Parathyroid adenoma (tissue), 2 donors: ENCODE results near the gene FAM50A.

Experiments
- H2AFZ ChIP-seq: fragments of 300-600 bp; sonication (generic); one replicate; pipeline ENCODE4 v1.7.0; 2017; ENCODE audit warnings: antibody characterized with exemption, mild to moderate bottlenecking
- H3K27ac ChIP-seq: fragments of 300-600 bp; sonication (generic); one replicate; pipeline ENCODE4 v1.7.0; 2017
- H3K27me3 ChIP-seq: fragments of 300-600 bp; sonication (generic); one replicate; pipeline ENCODE4 v1.7.0; 2017; ENCODE audit warnings: low read length; ENCODE audit not compliant: control insufficient read depth, insufficient read depth
- H3K36me3 ChIP-seq: fragments of 300-600 bp; sonication (generic); one replicate; pipeline ENCODE4 v1.7.0; 2017; ENCODE audit warnings: low read length; ENCODE audit not compliant: control insufficient read depth, insufficient read depth
- H3K4me1 ChIP-seq: fragments of 300-600 bp; sonication (generic); one replicate; pipeline ENCODE4 v1.7.0; 2017; ENCODE audit warnings: control low read depth
- H3K4me2 ChIP-seq: fragments of 300-600 bp; sonication (generic); one replicate; pipeline ENCODE4 v1.7.0; 2017; ENCODE audit warnings: low read length
- H3K4me3 ChIP-seq: fragments of 300-600 bp; sonication (generic); one replicate; pipeline ENCODE4 v1.7.0; 2017; ENCODE audit warnings: low read depth, low read length
- H3K79me2 ChIP-seq: fragments of 300-600 bp; sonication (generic); one replicate; pipeline ENCODE4 v1.7.0; 2017; ENCODE audit warnings: control low read depth
- H3K9ac ChIP-seq: fragments of 300-600 bp; sonication (generic); one replicate; pipeline ENCODE4 v1.7.0; 2017; ENCODE audit warnings: mild to moderate bottlenecking
- H3K9me3 ChIP-seq: fragments of 300-600 bp; sonication (generic); one replicate; pipeline ENCODE4 v1.7.0; 2017; ENCODE audit warnings: low read length; ENCODE audit not compliant: control insufficient read depth
- CTCF ChIP-seq: fragments of 300-600 bp; sonication (generic); IDR thresholded peaks from one replicate; pipeline ENCODE4 v1.7.0; 2017; ENCODE audit warnings: antibody characterized with exemption, mild to moderate bottlenecking
- donor health status: primary hyperparathyroidism.

Gene FAM50A

GRCh38 chrX:154481195-154481594 is 37.3 kb downstream of the FAM50A start:
- no peak overlapping the region for H3K9ac ChIP-seq
- no peaks in the 10 kb centered on the region for H3K4me1 ChIP-seq
- H3K4me2 ChIP-seq, result no peak overlapping the region
- no peaks in the 10 kb centered on the region for H3K9me3 ChIP-seq
- H3K36me3 ChIP-seq, result no peaks in the 10 kb centered on the region
- no peak overlapping the region for H3K4me3 ChIP-seq
- H3K79me2 ChIP-seq, result no peaks in the 10 kb centered on the region
- H2AFZ ChIP-seq, result no peak overlapping the region
- no peak overlapping the region for H3K27ac ChIP-seq
- no peaks in the 10 kb centered on the region for H3K27me3 ChIP-seq
- no peak for TF ChIP-seq CTCF

GRCh38 chrX:154481911-154482601 is 38.1 kb downstream of the FAM50A start:
- Histone ChIP-seq H3K4me1 (no peaks in the 10 kb centered on the region), H3K9me3 (no peaks in the 10 kb centered on the region), H3K36me3 (no peaks in the 10 kb centered on the region), H2AFZ (no peak overlapping the region), H3K27me3 (no peaks in the 10 kb centered on the region), H3K79me2 (no peaks in the 10 kb centered on the region), H3K4me3 (no peak overlapping the region), H3K9ac (no peak overlapping the region), H3K4me2 (no peak overlapping the region), H3K27ac (no peak overlapping the region)
- TF ChIP-seq CTCF, result no peak

GRCh38 chrX:154482786-154483185 is 38.8 kb downstream of the FAM50A start:
- Histone ChIP-seq H3K36me3 (no peaks in the 10 kb centered on the region), H3K79me2 (no peaks in the 10 kb centered on the region), H2AFZ (no peak overlapping the region), H3K4me3 (no peak overlapping the region), H3K9ac (no peak overlapping the region), H3K4me1 (no peaks in the 10 kb centered on the region), H3K27me3 (no peaks in the 10 kb centered on the region), H3K27ac (no peak overlapping the region), H3K4me2 (no peak overlapping the region), H3K9me3 (no peaks in the 10 kb centered on the region)
- no peak for TF ChIP-seq CTCF

- TF ChIP-seq CTCF, result no peak
- H3K4me3 ChIP-seq, result no peak overlapping the region
- H2AFZ ChIP-seq, result no peak overlapping the region
- H3K79me2 ChIP-seq, result no peaks in the 10 kb centered on the region
- H3K27ac ChIP-seq, result no peak overlapping the region
- H3K4me1 ChIP-seq, result no peaks in the 10 kb centered on the region
- H3K27me3 ChIP-seq, result no peaks in the 10 kb centered on the region
- no peak overlapping the region for H3K9ac ChIP-seq
- H3K4me2 ChIP-seq, result no peak overlapping the region
- H3K9me3 ChIP-seq, result no peaks in the 10 kb centered on the region
- no peaks in the 10 kb centered on the region for H3K36me3 ChIP-seq
Measured at GRCh38 chrX:154483325-154483724, 39.4 kb downstream of the FAM50A start.
